ENCODE data around the gene NKAIN4.

The NKAIN4 gene

GRCh38 chr20:63190828-63191227 is 63.4 kb downstream of the NKAIN4 start:
- ChIA-PET CTCF (no interaction called here), POLR2A (interaction anchor here (1.4 kb wide), 1 partner anchor 9 kb away, joined by 3 read pairs; no protein-coding TSS in a partner anchor)
- no peak for DNase-seq (ENCODE audit: extremely low spot score)
- no peak for TF ChIP-seq FOXA1 (IDR thresholded peaks at IDR 0.05)
- TF ChIP-seq, protein P1, sequence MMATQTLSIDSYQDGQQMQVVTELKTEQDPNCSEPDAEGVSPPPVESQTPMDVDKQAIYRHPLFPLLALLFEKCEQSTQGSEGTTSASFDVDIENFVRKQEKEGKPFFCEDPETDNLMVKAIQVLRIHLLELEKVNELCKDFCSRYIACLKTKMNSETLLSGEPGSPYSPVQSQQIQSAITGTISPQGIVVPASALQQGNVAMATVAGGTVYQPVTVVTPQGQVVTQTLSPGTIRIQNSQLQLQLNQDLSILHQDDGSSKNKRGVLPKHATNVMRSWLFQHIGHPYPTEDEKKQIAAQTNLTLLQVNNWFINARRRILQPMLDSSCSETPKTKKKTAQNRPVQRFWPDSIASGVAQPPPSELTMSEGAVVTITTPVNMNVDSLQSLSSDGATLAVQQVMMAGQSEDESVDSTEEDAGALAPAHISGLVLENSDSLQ (IDR thresholded peaks at IDR 0.05) = no peak
